ENCODE measurements around the gene SHISA7.
A peak's percentile ranks its signal among the peaks of the same experiment; 100 is the strongest.

The SHISA7 gene

GRCh38 chr19:55443045-55443823 is at the start of gene SHISA7:
SHISA7 (minus strand) TSS chr19:55443300; CDS start chr19:55442863, 437 bp downstream.
- no peak for DNase-seq (ENCODE audit: low read depth in 3 of 3, low spot score in 1 of 3)

GRCh38 chr19:55492362-55492944 is 49.4 kb upstream of the SHISA7 start:
- no peak for DNase-seq (ENCODE audit: low read depth in 3 of 3, low spot score in 1 of 3)

GRCh38 chr19:55491546-55492360 is 48.7 kb upstream of the SHISA7 start:
- no peak for DNase-seq (ENCODE audit: low read depth in 3 of 3, low spot score in 1 of 3)

- no peak for DNase-seq (ENCODE audit: low read depth in 3 of 3, low spot score in 1 of 3)
These were observed 47.7 kb upstream of the SHISA7 start for GRCh38 chr19:55490478-55491432.

- DNase-seq (ENCODE audit: low read depth in 3 of 3, low spot score in 1 of 3) = no peak
These were observed 46.8 kb upstream of the SHISA7 start for GRCh38 chr19:55489711-55490477.

- no peak for DNase-seq (ENCODE audit: low read depth in 3 of 3, low spot score in 1 of 3)
These were observed 46.0 kb upstream of the SHISA7 start for GRCh38 chr19:55488986-55489710.

GRCh38 chr19:55487924-55488687 is 45.0 kb upstream of the SHISA7 start, which contains the start of gene SSC5D:
SSC5D (plus strand) TSS chr19:55488436; CDS start chr19:55488590, 154 bp downstream.
- DNase-seq (ENCODE audit: low read depth in 3 of 3, low spot score in 1 of 3) = no peak

GRCh38 chr19:55486971-55487923 is 44.1 kb upstream of the SHISA7 start:
- no peak for DNase-seq (ENCODE audit: low read depth in 3 of 3, low spot score in 1 of 3)

GRCh38 chr19:55486043-55486970 is 43.2 kb upstream of the SHISA7 start:
- no peak for DNase-seq (ENCODE audit: low read depth in 3 of 3, low spot score in 1 of 3)

- DNase-seq (ENCODE audit: low read depth in 3 of 3, low spot score in 1 of 3) = no peak
These were observed 42.4 kb upstream of the SHISA7 start for GRCh38 chr19:55485439-55486011.

GRCh38 chr19:55484593-55485438 is 41.7 kb upstream of the SHISA7 start, which contains the start of gene NAT14:
NAT14 (plus strand) TSS chr19:55485188; CDS start chr19:55485709, 521 bp downstream.
- DNase-seq (ENCODE audit: low read depth in 3 of 3, low spot score in 1 of 3) = peak in 1 of 3 donors; percentile 55

- no peak for DNase-seq (ENCODE audit: low read depth in 3 of 3, low spot score in 1 of 3)
These were observed 40.8 kb upstream of the SHISA7 start for GRCh38 chr19:55483706-55484592.

GRCh38 chr19:55482967-55483705 is 40.0 kb upstream of the SHISA7 start:
- no peak for DNase-seq (ENCODE audit: low read depth in 3 of 3, low spot score in 1 of 3)
